Small intestine (tissue), 7 donors: ENCODE data around the gene APOA4. TPM values are rescaled to one million over a fixed set of nuclear protein-coding genes. Genes with fewer than 3 reads are reported as not detected.
A peak's percentile ranks its signal among the peaks of the same experiment; 100 is the strongest.

ENCODE experiments used
- DNase-seq, 2 donors: peaks; one replicate each; pipeline versions ENCODE4 v3.0.0 to v3.0.0-alpha.2; 2013
- FAIRE-seq: peaks from 2 replicates; lab custom pipeline; 2012; peaks lifted over from hg19 to GRCh38; lab: Jason Lieb, UNC
- H3K27ac ChIP-seq, 3 donors: one replicate each; pipeline ENCODE4 v1.5.1; 2013; ENCODE audit warnings: low read length in 2 of 3, mild to moderate bottlenecking in 2 of 3, control low read depth in 1 of 3, inconsistent platforms in 1 of 3, low read depth in 1 of 3, moderate library complexity in 1 of 3
- H3K27me3 ChIP-seq, 3 donors: one replicate each; pipeline ENCODE4 v1.6.1; 2013; ENCODE audit warnings: low read length in 3 of 3, inconsistent platforms in 1 of 3; ENCODE audit not compliant: control insufficient read depth in 3 of 3, insufficient read depth in 3 of 3
- H3K36me3 ChIP-seq, 3 donors: one replicate each; pipeline ENCODE4 v1.6.1; 2013; ENCODE audit warnings: low read length in 3 of 3, inconsistent platforms in 1 of 3, low read depth in 1 of 3, mild to moderate bottlenecking in 1 of 3, moderate library complexity in 1 of 3; ENCODE audit not compliant: control insufficient read depth in 3 of 3, insufficient read depth in 2 of 3
- H3K4me1 ChIP-seq, 3 donors: one replicate each; pipeline ENCODE4 v1.6.1; 2013; ENCODE audit warnings: low read length in 2 of 3, inconsistent platforms in 1 of 3, low read depth in 1 of 3, mild to moderate bottlenecking in 1 of 3, moderate library complexity in 1 of 3; ENCODE audit not compliant: control insufficient read depth in 3 of 3, insufficient read depth in 2 of 3
- H3K4me3 ChIP-seq, 3 donors: one replicate each; pipeline ENCODE4 v1.5.1; 2013; ENCODE audit warnings: low read length in 3 of 3, control low read depth in 1 of 3, inconsistent platforms in 1 of 3, low read depth in 1 of 3, mild to moderate bottlenecking in 1 of 3, moderate library complexity in 1 of 3
- H3K9me3 ChIP-seq, 2 donors: one replicate each; pipeline ENCODE4 v1.6.1; 2013; ENCODE audit warnings: low read depth in 1 of 2, low read length in 1 of 2; ENCODE audit not compliant: control insufficient read depth in 2 of 2, insufficient read depth in 1 of 2
- WGBS, 3 donors: extraction: QIAGEN DNeasy Blood & Tissue Kit; methylation state at CpG; one replicate each; pipeline ENCODE4 v1.1.7; 2013; 5-methylcytosine and 5-hydroxymethylcytosine counted together
- polyA plus RNA-seq, 4 donors: library from polyadenylated mRNA; stranded (reverse) in 3 of 4; unstranded in 1 of 4; fragments of 200-250 nt in 3 of 4; fragments of 120-200 nt in 1 of 4; gene quantifications; one replicate each; pipeline versions ENCODE4 v1.2.1 to v1.2.3, GENCODE V29; 2013
- donor health status: healthy with polysubstance abuse.
- donor health status: control.
- donor health status: control.
- donor health status: Bipolar disorder and iron deficiency.
- donor health status: healthy.

The APOA4 gene
- polyA plus RNA-seq, 4 donors, result 338 to 9,049 (median 4,672) TPM

GRCh38 chr11:116844722-116845121, 21.6 kb upstream of the APOA4 start:
- no peaks in the 10 kb centered on the region for H3K27me3 ChIP-seq
- H3K36me3 ChIP-seq, result peaks cover 7 to 48% (median 18%) of the 10 kb centered on the region in 3 donors
- H3K4me1 ChIP-seq, result peaks cover 0 to 37% (median 2%) of the 10 kb centered on the region in 3 donors
- DNase-seq, result no peak
- 91 to 100% (median 94%) methylated on average over 4 of the region's 4 CpGs for WGBS, 3 donors
- H3K27ac ChIP-seq, result no peak overlapping the region
- no peaks in the 10 kb centered on the region for H3K9me3 ChIP-seq
- FAIRE-seq, result no peak
- H3K4me3 ChIP-seq, result no peak overlapping the region

GRCh38 chr11:116843661-116844060, 20.6 kb upstream of the APOA4 start:
- peak in 1 of 2 donors; percentile 7 for DNase-seq
- H3K27ac ChIP-seq, result peak overlapping the region in 2 of 3 donors; percentile 61 to 81
- WGBS, 3 donors, result 94 to 96% (median 95%) methylated on average over 9 of the region's 9 CpGs
- no peaks in the 10 kb centered on the region for H3K27me3 ChIP-seq
- H3K9me3 ChIP-seq, result no peaks in the 10 kb centered on the region
- FAIRE-seq, result no peak
- peaks cover 5 to 38% (median 16%) of the 10 kb centered on the region in 3 donors for H3K36me3 ChIP-seq
- peaks cover 0 to 48% (median 2%) of the 10 kb centered on the region in 3 donors for H3K4me1 ChIP-seq
- no peak overlapping the region for H3K4me3 ChIP-seq

- Histone ChIP-seq H3K27me3 (no peaks in the 10 kb centered on the region), H3K9me3 (no peaks in the 10 kb centered on the region), H3K27ac (peak overlapping the region; percentile 66 to 81 (median 76)), H3K4me3 (no peak overlapping the region), H3K4me1 (peaks cover 0 to 55% (median 4%) of the 10 kb centered on the region in 3 donors), H3K36me3 (peaks cover 5 to 32% (median 16%) of the 10 kb centered on the region in 3 donors)
- DNase-seq (peak; percentile 86 to 93), FAIRE-seq (no peak)
- 18 to 68% (median 57%) methylated on average over 4 of the region's 4 CpGs for WGBS, 3 donors
Measured at GRCh38 chr11:116842909-116843308, 19.8 kb upstream of the APOA4 start.

GRCh38 chr11:116842117-116842516, 19.0 kb upstream of the APOA4 start:
- WGBS, 3 donors, result 87 to 99% (median 88%) methylated on average over 4 of the region's 4 CpGs
- no peaks in the 10 kb centered on the region for H3K9me3 ChIP-seq
- peaks cover 5 to 26% (median 16%) of the 10 kb centered on the region in 3 donors for H3K36me3 ChIP-seq
- H3K4me3 ChIP-seq, result no peak overlapping the region
- peak overlapping the region in 1 of 3 donors; percentile 81 for H3K27ac ChIP-seq
- DNase-seq, result no peak
- no peak for FAIRE-seq
- H3K27me3 ChIP-seq, result no peaks in the 10 kb centered on the region
- H3K4me1 ChIP-seq, result peaks cover 0 to 62% (median 4%) of the 10 kb centered on the region in 3 donors

DNA sequence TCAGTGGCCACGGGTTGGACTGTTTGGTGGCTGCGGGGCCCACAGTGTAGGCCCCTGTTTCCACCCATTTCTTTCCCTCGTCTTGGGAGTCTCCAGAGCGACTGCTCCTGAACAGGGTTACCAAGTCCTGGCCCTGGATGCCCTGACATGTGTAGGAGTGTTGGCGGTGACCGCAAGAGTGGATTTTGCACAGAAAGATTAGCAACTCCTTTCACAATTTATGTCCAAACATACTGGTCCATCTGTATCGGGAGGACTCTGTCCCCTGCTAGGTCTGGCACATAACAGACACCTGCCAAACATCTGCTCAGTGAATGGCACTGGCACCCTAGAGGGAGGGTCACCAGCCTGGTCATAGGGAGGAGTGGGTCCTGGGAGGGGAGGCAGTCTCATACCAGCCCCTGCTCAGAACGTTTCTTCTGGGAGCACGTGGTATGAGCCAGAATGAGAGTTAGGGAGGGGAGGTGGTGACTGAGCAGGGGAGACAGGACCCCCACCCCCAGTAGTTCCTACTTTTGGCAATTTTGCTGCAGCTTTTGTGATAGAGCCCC, 17.7 kb upstream of the APOA4 start:
- Histone ChIP-seq H3K9me3 (no peaks in the 10 kb centered on the region), H3K4me3 (no peak overlapping the region), H3K27me3 (no peaks in the 10 kb centered on the region), H3K4me1 (peaks cover 0 to 73% (median 4%) of the 10 kb centered on the region in 3 donors), H3K36me3 (peaks cover 2 to 26% (median 10%) of the 10 kb centered on the region in 3 donors), H3K27ac (peak overlapping the region in 1 of 3 donors; percentile 49)
- FAIRE-seq (no peak), DNase-seq (peak in 1 of 2 donors; percentile 12)
- 38 to 74% (median 51%) methylated on average over 9 of the region's 9 CpGs for WGBS, 3 donors

DNA sequence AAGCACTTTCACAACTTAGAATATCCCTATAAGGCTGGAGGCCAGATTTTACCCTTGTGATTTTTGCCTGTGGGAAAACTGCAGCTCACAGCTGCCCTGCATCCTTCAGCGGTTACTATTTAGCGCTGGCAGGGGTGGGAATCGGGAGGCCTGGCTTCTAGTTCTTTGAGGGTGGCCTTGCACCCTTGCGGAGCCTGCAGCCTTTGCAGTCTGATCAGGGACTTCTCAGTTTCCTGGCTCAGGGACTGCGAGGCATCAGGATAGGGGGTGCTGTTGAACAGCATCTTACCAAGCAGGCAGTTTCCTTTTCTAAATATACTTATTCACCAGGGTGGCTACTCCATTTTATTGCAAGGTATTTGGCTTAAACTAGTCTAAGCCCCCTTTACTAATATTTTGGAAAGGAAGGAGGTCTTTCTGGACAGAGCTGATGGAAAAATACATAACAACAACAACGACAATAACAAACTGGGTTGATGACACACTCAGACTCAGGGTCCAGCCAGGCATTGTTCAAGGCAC, 17.2 kb upstream of the APOA4 start:
- FAIRE-seq (no peak), DNase-seq (peak in 1 of 2 donors; percentile 15)
- Histone ChIP-seq H3K27me3 (no peaks in the 10 kb centered on the region), H3K4me3 (no peak overlapping the region), H3K36me3 (peaks cover 2 to 31% (median 7%) of the 10 kb centered on the region in 3 donors), H3K27ac (peak overlapping the region in 1 of 3 donors; percentile 49), H3K9me3 (no peaks in the 10 kb centered on the region), H3K4me1 (peaks cover 0 to 78% (median 4%) of the 10 kb centered on the region in 3 donors)
- WGBS, 3 donors, result 67 to 77% (median 77%) methylated on average over 6 of the region's 6 CpGs

DNA sequence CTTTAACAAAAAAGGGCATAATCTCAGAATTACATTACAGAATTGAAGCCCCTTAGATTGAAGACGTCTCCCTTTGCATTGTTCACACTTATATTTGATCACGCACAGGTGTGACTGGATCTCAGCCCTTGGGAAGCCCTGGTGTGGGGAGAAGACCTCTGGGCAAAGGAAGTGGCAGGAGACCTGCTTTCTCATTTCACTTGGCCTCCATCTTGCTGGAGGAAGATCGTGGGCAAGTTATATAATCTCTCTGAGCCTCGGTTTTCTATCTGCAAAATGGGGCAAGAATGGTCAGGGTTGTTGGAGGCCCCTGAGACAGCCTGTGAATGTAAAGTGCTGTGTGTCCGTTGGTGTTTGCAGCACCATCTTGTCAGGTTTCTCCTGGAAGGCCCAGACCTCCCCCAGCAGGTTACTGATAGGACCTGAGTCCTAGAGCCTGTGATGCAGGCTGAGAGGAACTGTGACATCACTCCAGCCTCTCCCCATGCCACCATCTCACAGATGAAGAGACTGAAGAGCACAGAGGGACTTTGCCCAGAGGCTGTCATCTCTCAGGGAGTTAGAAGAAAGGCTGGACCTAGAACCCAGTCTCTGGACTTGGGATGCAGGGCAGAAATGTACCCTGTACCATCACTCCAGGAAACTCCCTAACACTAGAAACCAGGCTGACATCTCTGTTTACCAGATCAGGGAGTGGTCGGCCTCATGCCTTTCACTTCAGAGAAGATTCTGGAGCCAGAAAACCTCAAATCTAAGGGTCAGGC, 15.4 kb upstream of the APOA4 start:
- Histone ChIP-seq H3K36me3 (peaks cover 0 to 33% (median 0%) of the 10 kb centered on the region in 3 donors), H3K4me1 (peaks cover 0 to 80% (median 4%) of the 10 kb centered on the region in 3 donors), H3K9me3 (no peaks in the 10 kb centered on the region), H3K27ac (peak overlapping the region in 2 of 3 donors; percentile 93 to 94), H3K4me3 (no peak overlapping the region), H3K27me3 (no peaks in the 10 kb centered on the region)
- FAIRE-seq, result no peak
- WGBS, 3 donors, result 74 to 84% (median 83%) methylated on average over 6 of the region's 6 CpGs
- peak; percentile 76 to 91 for DNase-seq
